ENCODE results near the gene PARD3.

Gene PARD3

DNA sequence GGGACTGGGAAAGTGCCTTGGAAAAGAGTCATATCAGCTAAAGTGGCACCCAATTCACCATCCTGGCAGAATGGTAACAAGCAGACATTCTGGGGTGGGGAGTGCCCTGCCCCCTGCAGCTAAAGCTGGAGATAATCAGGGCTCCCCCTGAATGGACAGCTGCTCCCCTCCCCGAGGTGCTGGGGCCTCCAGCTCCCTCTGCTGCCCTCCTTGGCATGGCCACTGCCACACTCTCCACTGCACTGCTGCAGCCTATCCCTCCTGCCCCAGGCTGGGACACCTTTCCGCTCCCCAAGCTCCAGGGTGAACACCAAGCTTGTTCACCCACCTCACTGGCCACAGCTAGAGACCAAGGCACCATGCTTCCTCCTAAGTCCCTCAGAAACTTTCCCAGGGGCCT lies 9.8 kb upstream of the PARD3 start:
- no peak for DNase-seq

- no peak for DNase-seq
Observed at GRCh38 chr10:34821587-34822585, 6.8 kb upstream of the PARD3 start.

GRCh38 chr10:34817586-34817985 lies 2.5 kb upstream of the PARD3 start:
- no peak for DNase-seq

DNA sequence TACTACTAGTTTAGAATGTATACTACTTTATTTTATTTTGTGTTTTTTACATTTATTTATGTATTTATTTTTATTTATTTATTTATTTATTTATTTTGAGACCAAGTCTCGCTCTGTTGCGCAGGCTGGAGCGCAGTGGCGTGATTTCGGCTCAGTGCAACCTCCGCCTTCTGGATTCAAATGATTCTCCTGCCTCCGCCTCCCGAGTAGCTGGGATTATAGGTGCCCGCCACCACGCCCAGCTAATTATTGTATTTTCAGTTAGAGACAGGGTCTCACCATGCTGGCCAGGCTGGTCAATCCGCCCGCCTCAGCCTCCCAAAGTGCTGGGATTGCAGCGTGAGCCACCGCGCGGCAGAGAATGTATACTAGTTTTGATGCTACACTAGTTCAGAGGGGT lies 2.0 kb upstream of the PARD3 start:
- no peak for DNase-seq

- no peak for DNase-seq
Observed at GRCh38 chr10:34816501-34817002, 1.5 kb upstream of the PARD3 start.

DNA sequence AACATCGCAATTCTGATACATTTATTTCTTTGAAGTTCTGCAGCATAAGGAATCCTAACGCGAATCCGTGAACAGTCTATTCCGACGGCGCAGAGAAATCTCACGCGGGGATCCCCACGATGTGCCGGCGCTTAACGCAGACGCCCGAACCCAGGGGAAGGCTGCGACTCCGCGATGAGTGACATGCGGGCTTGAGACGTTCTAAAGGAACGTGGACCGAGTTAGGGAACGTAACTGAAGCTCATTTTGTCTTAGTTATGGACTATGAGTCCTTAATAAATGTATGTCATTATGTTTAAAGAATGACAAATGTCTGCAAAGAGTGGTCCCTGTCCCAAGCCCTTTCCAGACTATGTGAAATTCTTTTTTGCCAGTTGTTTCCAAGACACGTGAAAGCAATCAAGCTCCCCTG lies 995 bp upstream of the PARD3 start:
- no peak for DNase-seq

DNA sequence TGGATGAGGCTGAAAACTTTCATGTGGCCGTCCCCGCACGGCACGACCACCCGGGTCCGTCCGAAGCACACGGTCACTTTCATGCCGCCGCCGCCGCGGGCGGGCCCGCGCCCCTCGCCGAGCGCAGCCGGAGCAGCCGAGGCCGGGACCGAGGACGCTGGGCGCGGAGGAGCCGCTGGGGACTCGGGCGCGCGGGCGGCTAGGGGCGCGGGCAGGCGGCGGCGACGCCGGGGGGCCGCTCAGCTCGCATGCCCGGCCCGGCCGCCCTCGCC lies 247 bp downstream of the PARD3 start:
- no peak for DNase-seq

- peak; percentile 14 for DNase-seq
Observed at GRCh38 chr10:34814223-34814912, 728 bp downstream of the PARD3 start.

DNA sequence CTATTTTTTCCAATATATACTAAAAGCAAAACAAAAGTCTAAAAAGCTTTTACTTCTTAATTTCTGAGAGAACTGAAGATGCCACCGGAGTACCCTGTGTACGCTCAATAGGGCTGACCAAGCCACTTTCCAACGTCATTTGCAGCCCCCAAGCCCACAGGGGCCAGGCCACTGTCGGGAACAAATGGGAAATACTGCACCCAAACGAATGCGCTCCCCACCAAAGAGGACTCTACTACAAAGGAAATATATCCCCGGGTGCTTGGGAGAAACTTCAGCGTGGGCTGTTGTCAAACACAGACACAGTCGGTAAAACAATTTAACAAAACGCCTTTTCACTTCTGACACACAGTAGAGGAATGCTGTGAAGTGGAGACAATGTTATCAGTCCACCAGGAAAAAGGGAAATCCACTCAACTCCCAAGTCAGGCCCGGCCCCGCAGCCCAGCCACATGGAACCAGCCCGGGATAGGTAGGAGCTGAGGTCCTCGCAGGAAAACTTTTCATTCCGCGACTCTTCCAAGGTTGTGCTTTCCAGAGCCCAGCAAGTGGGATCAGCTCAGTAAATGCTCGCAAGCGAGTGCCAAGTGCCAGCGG lies 1.4 kb downstream of the PARD3 start:
- no peak for DNase-seq

DNA sequence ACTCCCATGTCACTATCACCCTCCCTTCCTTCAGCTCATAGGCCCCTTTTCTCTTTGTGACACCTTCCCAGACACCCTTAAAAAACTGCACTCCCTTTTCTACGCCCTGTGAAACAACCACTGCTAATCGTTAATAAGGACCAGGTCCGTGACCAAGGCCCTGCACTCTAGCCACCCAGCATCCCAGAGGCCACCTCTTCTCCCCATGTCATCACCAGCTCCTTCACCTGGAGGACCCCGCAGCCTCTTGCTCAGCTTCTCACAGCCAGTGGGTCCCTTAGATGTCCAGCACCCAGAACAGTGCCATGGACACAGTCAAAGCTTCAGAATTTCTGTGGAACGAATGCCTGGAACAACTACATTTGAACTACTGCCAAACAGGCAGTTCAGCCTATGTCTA lies 2.3 kb downstream of the PARD3 start:
- DNase-seq: no peak

DNA sequence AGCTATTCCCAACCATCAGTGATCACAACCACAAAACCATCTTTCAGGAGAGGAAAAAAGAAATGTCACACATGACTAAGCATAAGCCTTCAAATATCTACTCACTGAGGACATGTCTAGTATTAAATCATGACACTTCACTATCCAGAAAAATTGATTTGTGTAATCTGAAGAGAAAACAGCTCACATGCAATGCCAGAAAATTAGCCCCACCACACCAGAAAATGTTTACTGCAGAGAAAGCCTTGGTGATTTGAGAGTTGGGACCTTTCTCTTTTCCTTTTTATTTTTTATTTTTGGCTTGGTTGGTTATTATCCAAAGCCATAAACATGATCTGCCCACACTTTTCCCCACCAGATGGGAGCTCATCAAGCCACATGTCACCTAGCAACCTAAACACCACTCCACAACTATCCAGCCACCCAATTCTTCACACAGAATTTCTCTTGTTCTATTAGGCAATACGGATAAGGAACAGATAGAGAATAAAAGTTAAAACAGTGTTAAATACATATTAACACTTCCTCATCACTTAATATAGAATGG lies 3.1 kb downstream of the PARD3 start:
- DNase-seq: no peak

- DNase-seq: no peak
Observed at GRCh38 chr10:34811126-34811967, 3.7 kb downstream of the PARD3 start.

DNA sequence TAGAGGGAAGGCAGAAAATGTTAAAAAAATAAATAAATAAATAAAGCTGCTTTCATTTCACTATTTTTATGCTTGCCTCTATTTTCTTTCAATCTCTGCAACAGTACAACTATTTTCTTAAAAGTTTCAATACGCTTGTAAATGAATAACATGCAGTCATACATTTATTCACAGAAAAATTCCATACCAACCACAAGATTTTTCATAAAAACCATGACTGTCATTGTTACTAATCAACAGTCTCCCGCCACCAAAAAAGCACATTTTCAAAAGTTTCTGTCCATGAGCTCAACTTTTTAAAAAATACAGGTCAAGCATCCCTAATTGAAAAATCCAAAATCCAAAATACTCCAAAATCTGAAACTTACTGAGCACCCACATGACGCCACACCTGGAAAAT lies 5.3 kb downstream of the PARD3 start:
- DNase-seq: no peak

DNA sequence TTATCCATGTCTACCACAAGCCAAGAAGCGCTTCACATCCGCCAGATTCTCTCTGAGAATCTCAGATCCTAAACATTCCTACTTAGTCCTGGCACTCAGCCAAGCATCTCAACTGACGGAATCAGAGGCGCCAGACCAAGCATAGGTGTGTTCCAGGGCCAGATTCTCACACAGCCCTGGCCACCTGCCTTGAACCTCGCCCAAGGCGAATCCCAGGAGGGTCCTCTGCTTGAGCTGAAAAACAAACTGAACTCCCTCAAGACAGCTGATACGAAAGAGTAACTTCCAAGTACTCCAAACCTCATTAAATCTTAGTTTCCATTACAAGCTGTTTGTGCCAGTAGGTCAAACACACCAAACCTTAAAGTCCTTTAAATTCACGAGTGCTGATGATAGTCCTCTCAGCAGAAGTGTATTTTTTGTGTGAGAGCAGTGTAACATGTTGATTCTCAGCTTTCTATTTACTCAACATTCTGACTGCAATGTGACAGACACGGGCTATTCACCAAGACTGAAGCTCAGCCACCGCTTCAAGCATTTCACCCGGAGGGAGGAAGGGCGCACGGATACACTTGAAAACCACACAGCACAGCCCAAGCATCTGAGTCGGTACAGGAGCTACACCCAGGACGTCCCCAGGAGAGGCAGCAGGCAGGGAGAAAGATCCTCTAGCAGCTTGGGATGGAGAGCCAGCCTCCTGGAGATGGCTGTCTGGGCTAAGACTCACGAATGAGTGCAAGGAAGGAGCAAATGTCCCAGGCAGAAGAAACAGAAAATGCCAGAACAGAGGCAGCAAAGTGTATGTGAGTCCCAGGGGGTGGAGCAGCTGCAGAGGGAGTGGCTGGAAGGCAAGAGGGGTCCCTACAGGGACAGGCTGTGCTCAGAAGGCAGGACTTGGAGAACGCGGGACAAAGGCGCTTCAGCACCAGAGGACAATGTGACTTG lies 6.0 kb downstream of the PARD3 start:
- peak; percentile 48 for DNase-seq

DNA sequence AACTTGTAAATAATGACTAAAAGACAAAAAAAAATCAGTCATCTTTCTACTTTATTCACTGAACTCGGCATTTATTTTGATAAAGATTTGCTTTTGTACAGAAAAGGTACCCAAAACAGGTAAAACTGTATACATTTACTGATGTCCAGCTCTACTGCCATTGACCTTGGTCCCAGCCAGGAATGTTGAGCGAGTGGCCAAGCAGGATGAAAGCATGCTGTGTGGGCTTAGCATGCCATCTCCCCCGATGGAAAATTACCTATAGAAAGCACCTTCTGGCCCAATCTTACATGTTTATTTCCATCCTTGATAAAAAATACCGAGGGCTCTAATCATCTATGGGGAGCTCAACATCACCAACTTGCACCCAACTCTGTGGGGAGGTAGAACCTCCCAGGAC lies 6.8 kb downstream of the PARD3 start:
- no peak for DNase-seq

GRCh38 chr10:34804306-34804705 lies 10.8 kb downstream of the PARD3 start:
- no peak for DNase-seq

GRCh38 chr10:34802692-34803091 lies 12.4 kb downstream of the PARD3 start:
- DNase-seq: no peak

DNA sequence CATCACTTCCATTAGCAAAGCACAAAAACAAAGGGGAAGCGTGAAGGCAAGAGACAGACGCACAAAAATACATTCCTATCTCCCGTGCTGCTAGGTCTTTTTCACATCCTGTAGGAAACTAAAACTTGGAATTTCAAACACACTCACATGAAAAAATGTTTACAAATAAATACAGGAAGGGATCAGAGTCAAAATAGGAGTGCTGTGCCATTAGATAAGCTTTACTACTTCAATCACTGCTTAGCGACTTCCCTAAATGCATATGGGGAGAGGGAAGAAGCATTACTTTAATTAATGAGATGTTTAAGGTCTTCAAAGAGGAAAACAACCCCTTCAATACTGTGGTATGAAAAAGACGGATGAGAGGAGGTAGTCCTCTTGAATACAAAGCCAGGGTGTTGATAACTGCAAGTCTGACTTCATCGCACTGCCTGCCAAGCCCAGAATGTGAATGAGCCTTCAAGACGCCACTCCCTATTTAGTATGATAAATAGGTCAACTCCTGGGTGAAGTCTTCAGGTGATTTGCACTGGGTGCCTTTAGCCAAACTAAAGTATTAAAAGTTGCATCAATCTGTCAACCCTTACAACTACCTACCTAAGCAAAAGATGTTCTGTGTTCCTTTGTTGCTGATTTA lies 13.9 kb downstream of the PARD3 start:
- no peak for DNase-seq

DNA sequence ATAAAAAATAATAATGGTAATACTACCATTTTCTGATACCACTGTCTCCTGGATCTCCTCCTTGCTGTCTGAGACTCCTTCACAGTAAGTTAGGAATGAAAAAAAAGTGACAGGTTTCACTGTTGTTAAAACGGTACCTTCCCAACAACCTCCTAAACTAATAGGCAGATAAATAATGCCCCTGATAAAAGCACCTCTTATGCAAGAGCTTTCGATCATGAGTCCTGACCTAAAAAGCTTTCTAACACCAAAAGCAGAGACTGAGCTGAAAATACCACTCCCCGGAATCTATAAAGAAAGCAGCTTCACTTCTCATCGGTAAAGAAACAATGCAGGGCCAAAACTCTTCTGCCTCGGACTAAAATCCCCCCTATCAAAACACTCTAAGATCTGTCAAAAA lies 14.5 kb downstream of the PARD3 start:
- DNase-seq: no peak

- no peak for DNase-seq
Observed at GRCh38 chr10:34798654-34799053, 16.4 kb downstream of the PARD3 start.

DNA sequence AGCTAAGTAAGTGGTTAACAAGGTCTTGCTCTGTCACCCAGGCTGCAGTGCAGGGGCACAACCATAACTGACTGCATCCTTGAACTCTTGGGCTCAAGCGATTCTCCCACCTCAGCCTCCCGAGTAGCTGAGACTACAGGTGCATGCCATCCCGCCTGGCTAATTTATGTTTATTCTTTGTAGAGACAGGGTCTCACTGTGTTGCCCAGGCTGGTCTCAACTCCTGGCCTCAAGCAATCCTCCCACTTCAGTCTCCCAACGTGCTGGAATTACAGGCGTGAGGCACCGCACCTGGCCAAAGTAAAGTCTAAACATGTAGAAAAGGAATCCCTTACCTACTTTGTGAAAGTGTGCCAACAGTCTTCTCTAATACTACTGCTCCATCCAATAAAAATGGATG lies 17.9 kb downstream of the PARD3 start:
- no peak for DNase-seq

Data from NCI-H2227 treated with DMSO at 0.1 percent for 48 hours (cell line).